H1 (cell line): ENCODE measurements around the gene APOBEC2. TPM values are rescaled to one million over a fixed set of nuclear protein-coding genes. Genes with fewer than 3 reads are reported as not detected.
A peak's percentile ranks its signal among the peaks of the same experiment; 100 is the strongest.

Source experiments
- CTCF ChIA-PET: fragments of 300-600 bp; sonication (Branson Sonifier 250); formaldehyde crosslinking; loops from one replicate; lab custom pipeline; 2021; ENCODE audit not compliant: partially characterized antibody; lab: Charles Lee
- POLR2A ChIA-PET: fragments of 300-600 bp; sonication (Branson Sonifier 250); formaldehyde crosslinking; loops from one replicate; lab custom pipeline; 2021; ENCODE audit warnings: inconsistent platforms; ENCODE audit not compliant: partially characterized antibody; lab: Charles Lee
- DNase-seq, 2 experiments: peaks; one replicate each; pipeline versions ENCODE4 v3.0.0 to v3.0.0-alpha.2; 2010 to 2022; ENCODE audit warnings: low spot score in 2 of 2, low read depth in 1 of 2, mixed read lengths in 1 of 2
- FAIRE-seq: peaks from 2 replicates; lab custom pipeline; 2011; peaks lifted over from hg19 to GRCh38; lab: Jason Lieb, UNC
- H2AFZ ChIP-seq: 2 replicates; pipeline ENCODE4 v1.8.1; 2012; ENCODE audit warnings: low read length, inconsistent platforms
- H2AK5ac ChIP-seq: 2 replicates; pipeline ENCODE4 v1.6.1; 2013; ENCODE audit warnings: low read depth, low read length
- H2BK120ac ChIP-seq: replicated peaks from 2 replicates; pipeline ENCODE3; 2013; ENCODE audit warnings: low read depth, low read length, inconsistent platforms
- H2BK12ac ChIP-seq: 2 replicates; pipeline ENCODE4 v1.6.1; 2013; ENCODE audit warnings: low read depth, low read length
- H2BK15ac ChIP-seq: 2 replicates; pipeline ENCODE4 v1.6.1; 2013; ENCODE audit warnings: low read length
- H2BK20ac ChIP-seq: 2 replicates; pipeline ENCODE4 v1.6.1; 2013; ENCODE audit warnings: low read length
- H2BK5ac ChIP-seq: 2 replicates; pipeline ENCODE4 v1.6.1; 2013; ENCODE audit warnings: low read depth, low read length
- H3K14ac ChIP-seq: 2 replicates; pipeline ENCODE4 v1.6.1; 2013; ENCODE audit warnings: inconsistent platforms; ENCODE audit not compliant: insufficient read length
- H3K18ac ChIP-seq: 2 replicates; pipeline ENCODE4 v1.6.1; 2013; ENCODE audit warnings: low read length; ENCODE audit errors: extremely low read depth
- H3K23ac ChIP-seq: 2 replicates; pipeline ENCODE4 v1.6.1; 2013; ENCODE audit warnings: inconsistent platforms; ENCODE audit not compliant: insufficient read length
- H3K23me2 ChIP-seq: 2 replicates; pipeline ENCODE4 v1.6.1; 2013; ENCODE audit warnings: low read depth, low read length
- H3K27ac ChIP-seq: 2 replicates; pipeline ENCODE4 v1.6.1; 2011; ENCODE audit warnings: low read depth, low read length, inconsistent platforms
- H3K27me3 ChIP-seq, 4 experiments: replicated peaks in 1 of 4; 1 replicate in 1 of 4; 2 replicates in 3 of 4; pipeline versions ENCODE4 v1.6.1 to v1.8.1; 2011 to 2013; ENCODE audit warnings: low read length in 3 of 4, mild to moderate bottlenecking in 3 of 4, inconsistent platforms in 2 of 4, mixed read lengths in 2 of 4, moderate library complexity in 1 of 4; ENCODE audit not compliant: control insufficient read depth in 3 of 4, insufficient read depth in 3 of 4; ENCODE audit errors: extremely low read depth in 1 of 4
- H3K36me3 ChIP-seq, 4 experiments: 2 replicates each; pipeline versions ENCODE4 v1.6.1 to v1.8.1; 2011 to 2013; ENCODE audit warnings: mild to moderate bottlenecking in 4 of 4, low read length in 3 of 4, moderate library complexity in 2 of 4, control low read depth in 1 of 4, inconsistent platforms in 1 of 4; ENCODE audit not compliant: insufficient read depth in 4 of 4, control insufficient read depth in 2 of 4
- H3K4ac ChIP-seq: replicated peaks from 2 replicates; pipeline ENCODE3; 2013; ENCODE audit warnings: low read length, low read depth, mixed read lengths, inconsistent platforms; ENCODE audit not compliant: insufficient read length
- H3K4me1 ChIP-seq, 4 experiments: replicated peaks in 1 of 4; 1 replicate in 1 of 4; 2 replicates in 3 of 4; pipeline versions ENCODE4 v1.6.1 to v1.8.1; 2011 to 2013; ENCODE audit warnings: low read length in 3 of 4, inconsistent platforms in 2 of 4, mixed read lengths in 1 of 4; ENCODE audit not compliant: insufficient read depth in 4 of 4, control insufficient read depth in 3 of 4
- H3K4me2 ChIP-seq, 2 experiments: 2 replicates each; pipeline versions ENCODE4 v1.6.1 to v1.8.1; 2011 to 2013; ENCODE audit warnings: low read depth in 2 of 2, low read length in 2 of 2, control low read depth in 1 of 2, inconsistent platforms in 1 of 2, mild to moderate bottlenecking in 1 of 2; ENCODE audit not compliant: insufficient read depth in 1 of 2
- H3K4me3 ChIP-seq, 4 experiments: fragments of 200-600, 300-600 bp in 1 of 4; sonication (generic), shearing (Covaris generic), sonication (Bioruptor Twin) in 1 of 4; 2 replicates each; pipeline versions ENCODE4 v1.5.1 to v1.8.1; 2011 to 2016; ENCODE audit warnings: low read length in 4 of 4, low read depth in 3 of 4, control low read depth in 2 of 4, inconsistent platforms in 2 of 4, mild to moderate bottlenecking in 2 of 4, mixed read lengths in 1 of 4, moderate library complexity in 1 of 4; ENCODE audit not compliant: insufficient read depth in 2 of 4; ENCODE audit errors: extremely low read depth in 1 of 4
- H3K56ac ChIP-seq: replicated peaks from 2 replicates; pipeline ENCODE3; 2013; ENCODE audit warnings: low read depth, mild to moderate bottlenecking, mixed read lengths, low read length, inconsistent platforms; ENCODE audit not compliant: insufficient read length
- H3K79me1 ChIP-seq: 2 replicates; pipeline ENCODE4 v1.6.1; 2013; ENCODE audit warnings: low read depth, low read length, control low read depth
- H3K79me2 ChIP-seq, 2 experiments: 2 replicates each; pipeline versions ENCODE4 v1.6.1 to v1.8.1; 2012 to 2013; ENCODE audit warnings: low read length in 2 of 2, mild to moderate bottlenecking in 2 of 2, inconsistent platforms in 1 of 2; ENCODE audit not compliant: insufficient read depth in 2 of 2, control insufficient read depth in 1 of 2
- H3K9ac ChIP-seq, 4 experiments: replicated peaks in 1 of 4; 1 replicate in 1 of 4; 2 replicates in 3 of 4; pipeline versions ENCODE4 v1.6.1 to v1.8.1; 2011 to 2013; ENCODE audit warnings: low read depth in 3 of 4, low read length in 3 of 4, control low read depth in 2 of 4, mild to moderate bottlenecking in 2 of 4, moderate library complexity in 2 of 4, inconsistent platforms in 1 of 4; ENCODE audit errors: extremely low read depth in 1 of 4
- H3K9me3 ChIP-seq, 2 experiments: 2 replicates each; pipeline versions ENCODE4 v1.6.1 to v1.8.1; 2012 to 2013; ENCODE audit warnings: mild to moderate bottlenecking in 2 of 2, moderate library complexity in 2 of 2, control low read depth in 1 of 2, inconsistent platforms in 1 of 2, low read depth in 1 of 2, low read length in 1 of 2, mixed read lengths in 1 of 2; ENCODE audit not compliant: insufficient read depth in 2 of 2
- H4K20me1 ChIP-seq, 2 experiments: replicated peaks in 1 of 2; 2 replicates each; pipeline versions ENCODE3 to v1.8.1; 2011 to 2013; ENCODE audit warnings: inconsistent platforms in 2 of 2, low read length in 2 of 2, mild to moderate bottlenecking in 1 of 2; ENCODE audit not compliant: insufficient read depth in 2 of 2, control insufficient read depth in 1 of 2
- H4K5ac ChIP-seq: 2 replicates; pipeline ENCODE4 v1.6.1; 2013; ENCODE audit warnings: low read length, low read depth, mixed read lengths, inconsistent platforms; ENCODE audit not compliant: insufficient read length
- H4K8ac ChIP-seq: 2 replicates; pipeline ENCODE4 v1.8.0; 2013; ENCODE audit warnings: mild to moderate bottlenecking, moderate library complexity, low read length, inconsistent platforms; ENCODE audit not compliant: insufficient read depth; ENCODE audit errors: extremely low read depth
- H4K91ac ChIP-seq: replicated peaks from 2 replicates; pipeline ENCODE3; 2013; ENCODE audit warnings: low read length, mixed read lengths, inconsistent platforms; ENCODE audit not compliant: insufficient read length
- BCL11A ChIP-seq, 2 experiments: IDR thresholded peaks; one replicate each; pipeline ENCODE4 v1.6.1; 2011; ENCODE audit warnings: low read depth in 2 of 2, low read length in 2 of 2, mild to moderate bottlenecking in 2 of 2
- MAFK ChIP-seq: IDR thresholded peaks from 2 replicates; pipeline ENCODE4 v1.6.1; 2012; ENCODE audit warnings: low read depth, mild to moderate bottlenecking, improper control_type of control experiment, low read length
- SIX5 ChIP-seq: IDR thresholded peaks from 2 replicates; pipeline ENCODE4 v1.6.1; 2011; ENCODE audit warnings: mild to moderate bottlenecking, low read depth, low read length
- SP2 ChIP-seq: IDR thresholded peaks from 2 replicates; pipeline ENCODE4 v1.6.1; 2012; ENCODE audit warnings: mild to moderate bottlenecking, low read length, inconsistent platforms
- SP4 ChIP-seq: IDR thresholded peaks from 2 replicates; pipeline ENCODE4 v1.6.1; 2012; ENCODE audit warnings: low read length, inconsistent platforms
- TAF1 ChIP-seq: IDR thresholded peaks from 2 replicates; pipeline ENCODE4 v1.6.1; 2011; ENCODE audit warnings: mild to moderate bottlenecking, low read depth, low read length
- WGBS, 2 experiments: shearing (Covaris generic) in 1 of 2; methylation state at CpG; one replicate each; pipeline versions ENCODE4 v1.1.6 to v1.1.7; 2013 to 2015; ENCODE audit warnings: low lambda C conversion rate in 2 of 2, mixed read lengths in 2 of 2, inconsistent platforms in 1 of 2, low coverage in 1 of 2, missing lambda C conversion rate in 1 of 2; ENCODE audit not compliant: insufficient replicate concordance in 2 of 2, insufficient coverage in 1 of 2, insufficient read length in 1 of 2; ENCODE audit errors: extremely low coverage in 1 of 2, missing lambda C conversion rate in 1 of 2; 5-methylcytosine and 5-hydroxymethylcytosine counted together
- polyA plus RNA-seq, 7 experiments: library from polyadenylated mRNA; depleted of rRNA in 3 of 7; stranded (reverse) in 5 of 7; unstranded in 2 of 7; fragments of >200 nt in 5 of 7; fragments of 200-250 nt in 2 of 7; gene quantifications; 1 replicate in 5 of 7; 2 replicates in 1 of 7; 4 replicates in 1 of 7; pipeline versions ENCODE4 v1.2.1 to v1.2.3, GENCODE V29; 2011 to 2013; ENCODE audit warnings: missing spikeins in 2 of 7, mixed read lengths in 2 of 7
- total RNA-seq: library from RNA; stranded (reverse); fragmentation: NEBNext Ultra II Directional; extraction: Animal tissue kit (Norgen Biotek cat#: 25700); gene quantifications from 2 replicates; pipeline ENCODE4 v1.2.1, GENCODE V29; 2021

The APOBEC2 gene
- total and polyA plus RNA-seq, 2 of the 8 experiments (the other 6 are each of a cell fraction or from before 2014, with no cell fraction given) = not detected

DNA sequence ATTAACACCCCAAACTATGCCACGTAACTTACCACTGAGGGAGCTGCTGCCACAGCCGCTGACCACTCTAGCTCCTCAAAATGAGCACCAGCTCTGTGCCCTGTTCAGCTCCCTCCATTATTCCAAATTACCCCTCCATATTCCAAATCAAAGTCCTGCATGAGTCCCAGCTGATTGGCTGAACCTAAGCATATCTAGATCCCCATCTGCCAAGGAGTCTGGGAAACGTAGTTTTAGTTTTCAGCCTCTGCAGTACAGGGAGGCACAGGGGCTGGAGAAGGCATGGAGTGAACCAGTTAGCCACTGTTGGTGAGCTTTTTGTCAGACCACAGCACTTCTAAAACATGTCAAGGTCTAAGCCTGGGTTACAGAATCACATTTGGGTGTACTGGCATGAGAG, 29.9 kb upstream of the APOBEC2 start:
- H3K4me1 ChIP-seq = peaks cover 0 to under 1% (median 0%) of the 10 kb centered on the region in 4 experiments; a peak in 2 of 7 replicates
- no peak overlapping the region for H2AFZ ChIP-seq
- no peaks in the 10 kb centered on the region for H3K36me3 ChIP-seq
- DNase-seq (no peak), FAIRE-seq (no peak)
- H4K20me1 ChIP-seq = no peaks in the 10 kb centered on the region
- no peak overlapping the region for H3K18ac ChIP-seq
- H2BK15ac ChIP-seq = no peak overlapping the region
- no peak overlapping the region for H4K5ac ChIP-seq
- no peaks in the 10 kb centered on the region for H3K79me2 ChIP-seq
- H3K4ac ChIP-seq = no peak overlapping the region
- no peak overlapping the region for H3K56ac ChIP-seq
- H3K14ac ChIP-seq = no peak overlapping the region
- H3K9ac ChIP-seq = no peak overlapping the region
- ChIA-PET POLR2A (no interaction called here), CTCF (interaction anchor here (0.6 to 11.8 kb wide), 11 partner anchors 8 to 485 kb away, joined by 3 to 199 read pairs (median 5); partner anchors contain the start of gene UNC5CL)
- peaks cover 7% of the 10 kb centered on the region for H3K23me2 ChIP-seq
- no peak overlapping the region for H4K8ac ChIP-seq
- no peak overlapping the region for H2BK12ac ChIP-seq
- no peaks in the 10 kb centered on the region for H3K9me3 ChIP-seq
- H3K4me2 ChIP-seq = no peak overlapping the region
- no peak overlapping the region for H2AK5ac ChIP-seq
- no peak overlapping the region for H3K4me3 ChIP-seq
- no peak overlapping the region for H2BK20ac ChIP-seq
- 90% methylated on average over 3 of the region's 3 CpGs; no CpG with 5 or more reads in 1 of the 2 experiments for WGBS, 2 experiments
- H2BK120ac ChIP-seq = no peak overlapping the region
- no peaks in the 10 kb centered on the region for H3K79me1 ChIP-seq
- H3K23ac ChIP-seq = no peak overlapping the region
- H4K91ac ChIP-seq = no peak overlapping the region
- no peak overlapping the region for H2BK5ac ChIP-seq
- H3K27ac ChIP-seq = no peak overlapping the region
- TF ChIP-seq TAF1 (no peak), SP4 (no peak), SIX5 (0 out of 2 replicates have a peak, but pooled peaks have one; percentile 6), BCL11A (IDR thresholded peaks at IDR 0.05; ENCODE audit: low read depth in 2 of 2, low read length in 2 of 2) (no peak), SP2 (no peak), MAFK (no peak)
- TF ChIP-seq, all 59 proteins: peak for 1
- H3K27me3 ChIP-seq = no peaks in the 10 kb centered on the region
